ENCODE measurements around the gene RTN1. TPM values are rescaled to one million over a fixed set of nuclear protein-coding genes. Genes with fewer than 3 reads are reported as not detected.

The RTN1 gene
- total and polyA plus RNA-seq, 10 of the 15 experiments (the other 5 are each of a cell fraction or from before 2014, with no cell fraction given) = 0.03 to 0.55 (median 0.13) TPM; not detected in 4

DNA sequence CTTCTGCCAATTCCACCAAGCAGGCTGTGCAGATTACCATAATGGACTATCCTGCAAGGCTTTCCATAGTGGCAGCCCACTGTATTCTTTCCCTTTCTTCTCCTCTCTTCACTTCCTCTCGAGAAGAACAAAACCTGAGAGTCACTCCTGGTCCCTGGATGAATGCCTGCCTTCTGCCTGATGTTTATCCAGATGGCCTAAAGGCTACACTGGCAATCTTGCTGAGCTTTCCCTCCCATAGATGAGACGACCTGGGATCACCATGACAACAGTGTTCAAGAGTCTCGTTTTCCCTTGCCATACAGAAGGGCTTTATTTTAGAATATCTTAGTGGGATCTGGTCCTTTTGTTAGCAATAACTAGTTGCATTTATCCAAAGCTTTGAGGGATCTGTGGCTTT, 142.3 kb downstream of the RTN1 start (continued):
- no peak for TF ChIP-seq ZNF217 (IDR thresholded peaks at IDR 0.05)
- TF ChIP-seq NFYA (IDR thresholded peaks at IDR 0.05; ENCODE audit: borderline replicate concordance, low read depth, low read length) = no peak
- no peak for TF ChIP-seq NFYB (IDR thresholded peaks at IDR 0.05; ENCODE audit: insufficient read depth, low read depth, low read length)
- TF ChIP-seq, protein P1, sequence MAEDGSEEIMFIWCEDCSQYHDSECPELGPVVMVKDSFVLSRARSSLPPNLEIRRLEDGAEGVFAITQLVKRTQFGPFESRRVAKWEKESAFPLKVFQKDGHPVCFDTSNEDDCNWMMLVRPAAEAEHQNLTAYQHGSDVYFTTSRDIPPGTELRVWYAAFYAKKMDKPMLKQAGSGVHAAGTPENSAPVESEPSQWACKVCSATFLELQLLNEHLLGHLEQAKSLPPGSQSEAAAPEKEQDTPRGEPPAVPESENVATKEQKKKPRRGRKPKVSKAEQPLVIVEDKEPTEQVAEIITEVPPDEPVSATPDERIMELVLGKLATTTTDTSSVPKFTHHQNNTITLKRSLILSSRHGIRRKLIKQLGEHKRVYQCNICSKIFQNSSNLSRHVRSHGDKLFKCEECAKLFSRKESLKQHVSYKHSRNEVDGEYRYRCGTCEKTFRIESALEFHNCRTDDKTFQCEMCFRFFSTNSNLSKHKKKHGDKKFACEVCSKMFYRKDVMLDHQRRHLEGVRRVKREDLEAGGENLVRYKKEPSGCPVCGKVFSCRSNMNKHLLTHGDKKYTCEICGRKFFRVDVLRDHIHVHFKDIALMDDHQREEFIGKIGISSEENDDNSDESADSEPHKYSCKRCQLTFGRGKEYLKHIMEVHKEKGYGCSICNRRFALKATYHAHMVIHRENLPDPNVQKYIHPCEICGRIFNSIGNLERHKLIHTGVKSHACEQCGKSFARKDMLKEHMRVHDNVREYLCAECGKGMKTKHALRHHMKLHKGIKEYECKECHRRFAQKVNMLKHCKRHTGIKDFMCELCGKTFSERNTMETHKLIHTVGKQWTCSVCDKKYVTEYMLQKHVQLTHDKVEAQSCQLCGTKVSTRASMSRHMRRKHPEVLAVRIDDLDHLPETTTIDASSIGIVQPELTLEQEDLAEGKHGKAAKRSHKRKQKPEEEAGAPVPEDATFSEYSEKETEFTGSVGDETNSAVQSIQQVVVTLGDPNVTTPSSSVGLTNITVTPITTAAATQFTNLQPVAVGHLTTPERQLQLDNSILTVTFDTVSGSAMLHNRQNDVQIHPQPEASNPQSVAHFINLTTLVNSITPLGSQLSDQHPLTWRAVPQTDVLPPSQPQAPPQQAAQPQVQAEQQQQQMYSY (CRISPR knock-in tag; IDR thresholded peaks at IDR 0.05) = no peak

- no peak for DNase-seq (ENCODE audit: low read depth, low spot score)
- POLR2A ChIA-PET = no interaction called here
- no peak for FAIRE-seq
- Histone ChIP-seq H3K4me3 (no peak overlapping the region), H2AFZ (ENCODE audit: control insufficient read depth, low read depth, low read length) (no peak overlapping the region), H3K9ac (ENCODE audit: control insufficient read depth, insufficient read depth, low read length) (no peak overlapping the region), H3K27ac (ENCODE audit: control insufficient read depth, insufficient read depth) (no peak overlapping the region), H3K4me2 (ENCODE audit: control insufficient read depth, insufficient read depth) (no peak overlapping the region), H3K27me3 (replicated peaks in 1 of 2; ENCODE audit: control insufficient read depth in 2 of 2, insufficient read depth in 2 of 2, low read length in 1 of 2) (no peaks in the 10 kb centered on the region), H3K9me3 (replicated peaks; ENCODE audit: control insufficient read depth, insufficient read depth, low read length) (no peaks in the 10 kb centered on the region), H4K20me1 (ENCODE audit: control insufficient read depth, insufficient read depth) (no peaks in the 10 kb centered on the region), H3K4me1 (ENCODE audit: control insufficient read depth, insufficient read depth, low read length) (no peaks in the 10 kb centered on the region), H3K79me2 (ENCODE audit: control insufficient read depth, insufficient read depth, low read length) (no peaks in the 10 kb centered on the region), H3K36me3 (ENCODE audit: control insufficient read depth in 2 of 2, insufficient read depth in 2 of 2, low read length in 1 of 2) (no peaks in the 10 kb centered on the region)
- no peak for ATAC-seq
- intact Hi-C loops (cut with micrococcal nuclease; ENCODE audit: unreplicated experiment) (no loop called here), in situ Hi-C loops (cut with MboI) (no loop called here)
- CTCF ChIA-PET = no interaction called here
- RAD21 ChIA-PET (ENCODE audit: unreplicated experiment) = no interaction called here
- SMC1A ChIA-PET (ENCODE audit: uncharacterized antibody, unreplicated experiment) = no interaction called here
- WGBS (ENCODE audit: insufficient coverage, insufficient replicate concordance, low lambda C conversion rate, missing lambda C conversion rate) = 87% methylated on average over 51 of the region's 53 CpGs
- no TSS peak for BruUV-seq (replicated peaks)
- TF ChIP-seq, protein P2, sequence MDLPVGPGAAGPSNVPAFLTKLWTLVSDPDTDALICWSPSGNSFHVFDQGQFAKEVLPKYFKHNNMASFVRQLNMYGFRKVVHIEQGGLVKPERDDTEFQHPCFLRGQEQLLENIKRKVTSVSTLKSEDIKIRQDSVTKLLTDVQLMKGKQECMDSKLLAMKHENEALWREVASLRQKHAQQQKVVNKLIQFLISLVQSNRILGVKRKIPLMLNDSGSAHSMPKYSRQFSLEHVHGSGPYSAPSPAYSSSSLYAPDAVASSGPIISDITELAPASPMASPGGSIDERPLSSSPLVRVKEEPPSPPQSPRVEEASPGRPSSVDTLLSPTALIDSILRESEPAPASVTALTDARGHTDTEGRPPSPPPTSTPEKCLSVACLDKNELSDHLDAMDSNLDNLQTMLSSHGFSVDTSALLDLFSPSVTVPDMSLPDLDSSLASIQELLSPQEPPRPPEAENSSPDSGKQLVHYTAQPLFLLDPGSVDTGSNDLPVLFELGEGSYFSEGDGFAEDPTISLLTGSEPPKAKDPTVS (IDR thresholded peaks at IDR 0.05; ENCODE audit: low read depth, low read length) = no peak
- no peak for TF ChIP-seq BRCA1 (IDR thresholded peaks at IDR 0.05; ENCODE audit: low read depth, low read length)
- no peak for TF ChIP-seq SMAD1 (IDR thresholded peaks at IDR 0.05; ENCODE audit: low read depth, partially characterized antibody)
- TF ChIP-seq, protein P3, sequence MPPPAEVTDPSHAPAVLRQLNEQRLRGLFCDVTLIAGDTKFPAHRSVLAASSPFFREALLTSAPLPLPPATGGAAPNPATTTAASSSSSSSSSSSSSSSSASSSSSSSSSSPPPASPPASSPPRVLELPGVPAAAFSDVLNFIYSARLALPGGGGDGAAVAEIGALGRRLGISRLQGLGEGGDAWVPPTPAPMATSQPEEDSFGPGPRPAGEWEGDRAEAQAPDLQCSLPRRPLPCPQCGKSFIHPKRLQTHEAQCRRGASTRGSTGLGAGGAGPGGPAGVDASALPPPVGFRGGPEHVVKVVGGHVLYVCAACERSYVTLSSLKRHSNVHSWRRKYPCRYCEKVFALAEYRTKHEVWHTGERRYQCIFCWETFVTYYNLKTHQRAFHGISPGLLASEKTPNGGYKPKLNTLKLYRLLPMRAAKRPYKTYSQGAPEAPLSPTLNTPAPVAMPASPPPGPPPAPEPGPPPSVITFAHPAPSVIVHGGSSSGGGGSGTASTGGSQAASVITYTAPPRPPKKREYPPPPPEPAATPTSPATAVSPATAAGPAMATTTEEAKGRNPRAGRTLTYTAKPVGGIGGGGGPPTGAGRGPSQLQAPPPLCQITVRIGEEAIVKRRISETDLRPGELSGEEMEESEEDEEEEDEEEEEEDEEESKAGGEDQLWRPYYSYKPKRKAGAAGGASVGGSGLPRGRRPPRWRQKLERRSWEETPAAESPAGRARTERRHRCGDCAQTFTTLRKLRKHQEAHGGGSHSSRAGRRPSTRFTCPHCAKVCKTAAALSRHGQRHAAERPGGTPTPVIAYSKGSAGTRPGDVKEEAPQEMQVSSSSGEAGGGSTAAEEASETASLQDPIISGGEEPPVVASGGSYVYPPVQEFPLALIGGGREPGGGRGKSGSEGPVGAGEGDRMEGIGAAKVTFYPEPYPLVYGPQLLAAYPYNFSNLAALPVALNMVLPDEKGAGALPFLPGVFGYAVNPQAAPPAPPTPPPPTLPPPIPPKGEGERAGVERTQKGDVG (CRISPR knock-in tag; IDR thresholded peaks at IDR 0.05) = no peak
- no peak for TF ChIP-seq ZNF217 (IDR thresholded peaks at IDR 0.05)
- TF ChIP-seq CHD1 (IDR thresholded peaks at IDR 0.05; ENCODE audit: low read depth, low read length) = no peak
- TF ChIP-seq JUNB (IDR thresholded peaks at IDR 0.05) = no peak
- no peak for TF ChIP-seq CBX5 (IDR thresholded peaks at IDR 0.05; ENCODE audit: low read depth)
- no peak for TF ChIP-seq CREM (IDR thresholded peaks at IDR 0.05; ENCODE audit: low read depth)
- TF ChIP-seq ZNF384 (IDR thresholded peaks at IDR 0.05; ENCODE audit: borderline replicate concordance, low read depth, low read length) = no peak
Observed at GRCh38 chr14:59727073-59727661, 143.4 kb downstream of the RTN1 start.
